SKM-1 treated with dmso at 0.1 percent for 144 hours (cell line): ENCODE data around the gene SLC7A4.
"Not testable (repeated sequence)": the region's sequence is repeated elsewhere in the genome, so short reads cannot be mapped to it uniquely, and the experiment has no call there.

Experiments used
- DNase-seq: peaks from one replicate; lab custom pipeline; 2025; ENCODE audit not compliant: unreplicated experiment; lab: John Stamatoyannopoulos, UW

Gene SLC7A4

DNA sequence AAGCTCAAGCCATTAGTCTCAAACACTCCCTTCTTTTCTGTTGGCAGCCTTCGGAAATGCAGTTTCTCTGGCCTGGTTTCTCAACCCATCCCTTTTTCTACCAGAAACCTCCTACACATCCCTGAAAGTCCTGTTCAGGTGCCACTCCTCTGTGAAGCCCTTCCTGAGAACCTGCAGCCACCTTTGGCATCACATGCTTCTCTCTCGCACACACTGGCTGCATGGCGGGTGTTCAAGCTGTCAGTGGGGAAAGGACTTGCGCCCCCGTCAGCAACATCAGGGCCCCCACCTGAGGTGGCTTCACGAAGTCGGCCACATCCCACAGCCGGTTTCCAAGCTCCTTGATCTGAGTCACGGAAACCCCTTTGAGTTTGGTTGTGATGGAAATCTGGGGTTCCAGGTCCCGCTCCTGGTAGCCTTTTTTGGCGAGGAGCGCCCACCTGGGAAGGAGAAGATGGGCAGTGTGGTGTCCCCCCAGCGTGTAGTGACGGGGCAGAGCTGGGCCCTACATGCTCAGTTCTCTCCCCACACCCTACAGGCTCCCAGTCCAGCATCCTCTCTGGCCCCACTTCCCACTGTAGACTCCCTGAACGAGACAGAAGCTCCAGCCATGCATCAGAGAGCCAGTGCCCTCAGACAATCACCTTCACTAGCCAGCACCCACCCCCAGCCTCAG, 11.6 kb upstream of the SLC7A4 start:
- no peak for DNase-seq

- DNase-seq: no peak
These were observed 10.9 kb upstream of the SLC7A4 start for GRCh38 chr22:21042978-21043859.

- no peak for DNase-seq
These were observed 9.6 kb upstream of the SLC7A4 start for GRCh38 chr22:21041937-21042336.

DNA sequence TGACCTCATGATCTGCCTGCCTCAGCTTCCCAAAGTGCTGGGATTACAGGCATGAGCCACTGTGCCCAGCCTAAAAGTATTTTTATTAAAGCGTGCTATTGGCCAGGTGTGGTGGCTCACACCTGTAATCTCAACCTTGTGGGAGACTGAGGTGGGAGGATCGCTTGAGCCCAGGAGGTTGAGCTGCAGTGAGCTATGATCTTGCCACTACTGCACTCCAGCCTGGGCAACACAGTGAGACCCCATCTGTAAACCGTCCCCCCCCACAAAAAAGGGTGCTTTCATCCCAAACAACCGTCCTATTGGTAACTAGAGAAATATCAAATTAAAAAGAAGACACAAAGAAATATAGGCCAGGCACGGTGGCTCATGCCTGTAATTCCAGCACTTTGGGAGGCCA, 6.8 kb upstream of the SLC7A4 start:
- not testable (repeated sequence) for DNase-seq

- DNase-seq: no peak
These were observed 6.0 kb upstream of the SLC7A4 start for GRCh38 chr22:21038405-21038804.

DNA sequence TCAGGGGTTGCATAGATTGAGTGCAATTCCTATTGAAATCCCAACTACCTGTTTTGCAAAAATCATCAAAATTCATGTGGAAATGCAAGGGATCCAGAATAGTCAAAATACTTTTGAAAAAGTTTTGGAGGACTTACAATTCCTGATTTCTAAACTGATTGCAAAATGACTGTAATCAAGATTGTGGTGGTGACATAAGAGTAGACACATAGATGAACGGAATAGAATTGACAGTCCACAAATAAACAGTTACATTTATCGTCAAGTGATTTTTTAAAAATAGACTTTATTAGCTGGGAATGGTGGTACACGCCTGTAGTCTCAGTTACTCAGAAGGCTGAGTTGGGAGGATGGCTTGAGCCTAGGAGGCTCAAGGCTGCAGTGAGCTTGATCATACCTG, 2.6 kb upstream of the SLC7A4 start:
- DNase-seq: no peak

- DNase-seq: no peak
These were observed 1.5 kb upstream of the SLC7A4 start for GRCh38 chr22:21033895-21034294.

- DNase-seq: no peak
These were observed 717 bp upstream of the SLC7A4 start for GRCh38 chr22:21032868-21033688.

DNA sequence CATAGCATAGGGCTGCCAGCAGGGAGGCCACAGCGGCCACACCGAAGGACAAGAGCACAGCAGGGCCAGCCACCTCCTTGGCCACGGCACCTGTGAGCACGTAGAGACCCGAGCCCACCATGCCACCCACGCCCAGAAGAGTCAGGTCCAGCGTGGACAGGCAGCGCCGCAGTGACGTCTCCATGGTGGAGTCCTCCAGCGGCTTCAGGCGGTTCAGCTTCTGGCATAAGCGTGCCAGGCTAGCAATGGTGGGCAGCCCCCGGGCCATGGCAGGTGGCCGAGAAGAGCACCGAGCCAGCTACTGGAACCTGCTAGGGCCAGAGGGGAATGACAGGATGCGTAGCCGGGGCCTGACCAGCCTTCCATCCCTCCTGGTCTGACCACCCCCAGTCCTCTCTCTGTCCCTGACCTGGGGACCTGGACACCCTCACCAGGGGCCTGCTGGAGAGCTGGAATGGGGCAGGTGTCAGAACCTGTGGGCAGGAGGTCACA, 770 bp downstream of the SLC7A4 start:
- DNase-seq: no peak

DNA sequence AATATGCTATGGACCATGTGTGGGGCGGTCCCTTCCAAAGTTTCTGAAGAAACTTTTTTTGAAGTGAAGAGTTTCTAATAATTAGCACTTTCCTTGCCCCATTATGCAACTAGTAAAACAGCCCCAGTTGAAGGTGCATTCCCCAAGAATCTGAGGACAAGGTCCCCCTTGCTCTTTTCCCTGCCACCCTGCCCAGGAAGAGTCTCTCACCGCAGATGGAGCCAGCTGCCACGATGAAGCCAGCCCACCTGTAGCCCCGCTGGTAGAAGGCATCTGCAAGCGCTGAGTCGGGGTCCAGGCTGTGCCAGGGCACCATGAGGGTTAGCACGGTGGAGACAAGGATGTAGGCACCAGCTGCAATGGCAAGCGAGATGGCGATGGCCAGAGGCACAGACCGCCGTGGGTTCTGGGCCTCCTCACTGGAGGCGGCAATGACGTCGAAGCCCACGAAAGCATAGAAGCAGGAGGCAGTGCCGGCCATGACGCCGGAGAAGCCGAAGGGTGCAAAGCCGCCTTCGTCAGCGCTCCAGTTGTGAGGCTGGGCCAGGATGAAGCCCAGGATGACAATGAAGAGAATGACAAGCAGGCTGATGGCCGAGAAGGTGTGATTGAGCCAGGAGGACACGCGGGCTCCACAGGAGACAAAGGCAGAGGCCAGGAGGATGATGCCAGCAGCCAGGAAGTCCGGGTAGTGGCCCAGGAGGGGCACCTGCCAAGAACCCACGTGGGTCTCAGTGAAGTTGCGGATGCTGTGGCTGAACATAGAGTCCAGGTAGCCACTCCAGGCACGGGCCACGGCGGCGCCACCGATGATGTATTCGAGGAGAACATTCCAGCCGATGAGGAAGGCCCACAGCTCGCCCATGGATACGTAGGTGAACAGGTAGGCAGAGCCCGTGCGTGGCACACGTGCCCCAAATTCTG, 1.5 kb downstream of the SLC7A4 start:
- DNase-seq: no peak

GRCh38 chr22:21030032-21030431, 2.3 kb downstream of the SLC7A4 start:
- no peak for DNase-seq

DNA sequence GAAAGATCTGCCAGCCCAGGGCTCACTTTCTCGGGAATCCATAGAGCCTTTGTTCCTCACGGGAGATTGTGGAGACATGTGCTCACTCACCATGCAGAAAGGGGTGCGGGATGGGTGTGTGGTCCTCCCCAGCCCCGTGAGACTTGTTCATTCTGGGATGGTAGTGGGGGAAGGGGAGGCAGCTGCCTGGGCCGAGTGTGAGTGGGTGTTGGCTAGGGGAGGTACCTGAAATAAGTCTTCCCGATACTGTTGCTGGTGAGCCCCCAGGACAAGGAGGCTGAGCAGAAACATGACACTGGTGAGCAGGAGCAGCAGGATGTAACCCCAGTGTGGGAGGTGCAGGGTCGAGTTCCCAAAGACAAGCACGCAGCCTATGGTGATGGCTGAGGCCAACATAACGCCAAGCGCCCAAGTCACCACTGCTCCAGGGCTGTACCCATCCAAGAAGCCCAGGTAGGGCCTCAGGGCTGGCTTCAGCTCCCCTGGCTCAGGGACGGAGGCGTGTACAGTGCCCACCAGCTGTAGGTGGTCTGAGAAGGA, 2.8 kb downstream of the SLC7A4 start:
- no peak for DNase-seq

DNA sequence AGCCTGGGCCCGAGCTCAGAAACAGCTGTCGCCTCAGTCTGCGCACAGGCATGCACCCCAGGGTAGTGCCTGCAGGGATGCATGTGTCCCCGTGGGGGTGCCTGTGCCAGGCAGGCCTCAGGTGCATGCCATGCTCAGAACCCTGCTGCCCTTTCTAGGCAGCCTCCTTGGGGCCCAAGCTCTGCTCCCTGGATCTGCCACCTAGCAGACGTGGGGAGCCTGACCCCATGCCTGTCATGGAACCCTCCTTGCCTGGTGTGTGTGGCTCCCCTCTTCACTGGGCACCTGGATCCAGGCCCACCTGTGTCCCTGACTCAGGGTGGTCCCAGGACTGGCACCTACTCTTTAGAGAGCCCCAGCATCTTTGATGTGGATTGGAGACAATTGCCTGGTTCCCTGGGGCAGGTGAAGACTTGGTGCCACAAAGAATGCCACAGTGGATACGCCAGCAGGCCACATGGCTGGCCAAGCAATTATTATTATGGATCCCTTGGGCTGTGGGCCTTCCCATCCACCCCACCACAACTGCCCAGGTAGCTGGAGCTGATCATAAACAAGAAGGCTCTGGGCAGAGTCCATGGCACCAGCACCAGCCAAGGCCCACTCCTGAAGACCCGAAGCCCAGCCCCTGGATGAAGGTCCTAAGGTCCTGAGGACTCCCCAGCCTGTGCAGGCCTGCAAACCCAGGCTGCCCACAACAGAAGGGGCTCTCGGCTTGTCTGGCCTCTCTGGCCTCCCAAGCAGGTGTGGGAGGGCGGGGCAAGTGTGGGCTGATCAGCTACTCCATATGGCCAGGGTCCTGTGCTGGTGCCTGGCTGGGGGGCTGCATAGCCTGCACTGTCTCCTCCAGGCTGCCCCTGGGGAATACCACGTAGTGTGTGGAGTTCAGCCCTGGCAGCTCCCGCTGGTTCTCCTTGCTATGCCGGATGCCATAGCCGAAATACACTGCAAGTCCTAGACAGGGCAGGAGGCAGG, 3.8 kb downstream of the SLC7A4 start:
- no peak for DNase-seq

- no peak for DNase-seq
These were observed 5.3 kb downstream of the SLC7A4 start for GRCh38 chr22:21026783-21027692.

- no peak for DNase-seq
These were observed 6.3 kb downstream of the SLC7A4 start for GRCh38 chr22:21025763-21026755.

- no peak for DNase-seq
These were observed 7.1 kb downstream of the SLC7A4 start for GRCh38 chr22:21025266-21025665.
